Measurements from ENCODE around the gene BLOC1S4.

Gene BLOC1S4

GRCh38 chr4:6689506-6689960 lies 26.4 kb upstream of the BLOC1S4 start:
- Histone ChIP-seq H3K4me3 (ENCODE audit: insufficient read depth, low read depth, low read length, poor library complexity, severe bottlenecking) (peak overlapping the region; percentile 38), H3K27ac (ENCODE audit: insufficient read depth, low read length, poor library complexity, severe bottlenecking) (peak overlapping the region; percentile 81), H3K4me1 (ENCODE audit: control insufficient read depth, insufficient read depth, low read length, poor library complexity, severe bottlenecking) (peaks cover 67% of the 10 kb centered on the region), H3K27me3 (replicated peaks; ENCODE audit: control insufficient read depth, insufficient read depth, low read length, poor library complexity, severe bottlenecking) (no peaks in the 10 kb centered on the region), H3K9me3 (ENCODE audit: control insufficient read depth, low read length) (no peaks in the 10 kb centered on the region), H3K36me3 (ENCODE audit: control insufficient read depth, insufficient read depth, low read length) (no peaks in the 10 kb centered on the region)
- DNase-seq: no peak

GRCh38 chr4:6692379-6692778 lies 23.6 kb upstream of the BLOC1S4 start:
- H3K4me3 ChIP-seq (ENCODE audit: insufficient read depth, low read depth, low read length, poor library complexity, severe bottlenecking): no peak overlapping the region
- H3K4me1 ChIP-seq (ENCODE audit: control insufficient read depth, insufficient read depth, low read length, poor library complexity, severe bottlenecking): peaks cover 91% of the 10 kb centered on the region
- no peaks in the 10 kb centered on the region for H3K9me3 ChIP-seq (ENCODE audit: control insufficient read depth, low read length)
- peak overlapping the region; percentile 33 for H3K27ac ChIP-seq (ENCODE audit: insufficient read depth, low read length, poor library complexity, severe bottlenecking)
- H3K27me3 ChIP-seq (replicated peaks; ENCODE audit: control insufficient read depth, insufficient read depth, low read length, poor library complexity, severe bottlenecking): no peaks in the 10 kb centered on the region
- DNase-seq: no peak
- H3K36me3 ChIP-seq (ENCODE audit: control insufficient read depth, insufficient read depth, low read length): no peaks in the 10 kb centered on the region

GRCh38 chr4:6692806-6693205 lies 23.2 kb upstream of the BLOC1S4 start:
- H3K4me3 ChIP-seq (ENCODE audit: insufficient read depth, low read depth, low read length, poor library complexity, severe bottlenecking): no peak overlapping the region
- no peak overlapping the region for H3K27ac ChIP-seq (ENCODE audit: insufficient read depth, low read length, poor library complexity, severe bottlenecking)
- H3K27me3 ChIP-seq (replicated peaks; ENCODE audit: control insufficient read depth, insufficient read depth, low read length, poor library complexity, severe bottlenecking): no peaks in the 10 kb centered on the region
- DNase-seq: no peak
- H3K36me3 ChIP-seq (ENCODE audit: control insufficient read depth, insufficient read depth, low read length): no peaks in the 10 kb centered on the region
- peaks cover 91% of the 10 kb centered on the region for H3K4me1 ChIP-seq (ENCODE audit: control insufficient read depth, insufficient read depth, low read length, poor library complexity, severe bottlenecking)
- H3K9me3 ChIP-seq (ENCODE audit: control insufficient read depth, low read length): no peaks in the 10 kb centered on the region

GRCh38 chr4:6693231-6694176 lies 22.5 kb upstream of the BLOC1S4 start, which contains the start of gene S100P:
S100P (plus strand) TSS chr4:6693878; CDS start chr4:6693933, 55 bp downstream.
- Histone ChIP-seq H3K27me3 (replicated peaks; ENCODE audit: control insufficient read depth, insufficient read depth, low read length, poor library complexity, severe bottlenecking) (no peaks in the 10 kb centered on the region), H3K4me3 (ENCODE audit: insufficient read depth, low read depth, low read length, poor library complexity, severe bottlenecking) (peak within 1 kb of the TSS; percentile 12)

GRCh38 chr4:6694177-6694901 lies 21.6 kb upstream of the BLOC1S4 start:
- no peaks in the 10 kb centered on the region for H3K36me3 ChIP-seq (ENCODE audit: control insufficient read depth, insufficient read depth, low read length)
- H3K27me3 ChIP-seq (replicated peaks; ENCODE audit: control insufficient read depth, insufficient read depth, low read length, poor library complexity, severe bottlenecking): no peaks in the 10 kb centered on the region
- H3K9me3 ChIP-seq (ENCODE audit: control insufficient read depth, low read length): no peaks in the 10 kb centered on the region
- H3K4me1 ChIP-seq (ENCODE audit: control insufficient read depth, insufficient read depth, low read length, poor library complexity, severe bottlenecking): peaks cover 92% of the 10 kb centered on the region
- peak in 1 of 3 donors; percentile 37 for DNase-seq
- H3K27ac ChIP-seq (ENCODE audit: insufficient read depth, low read length, poor library complexity, severe bottlenecking): peak overlapping the region; percentile 76
- peak overlapping the region; percentile 12 for H3K4me3 ChIP-seq (ENCODE audit: insufficient read depth, low read depth, low read length, poor library complexity, severe bottlenecking)

More at GRCh38 chr4:6693231-6694176, 22.5 kb upstream of the BLOC1S4 start, which contains the start of gene S100P:
- H3K36me3 ChIP-seq (ENCODE audit: control insufficient read depth, insufficient read depth, low read length): no peaks in the 10 kb centered on the region
- no peaks in the 10 kb centered on the region for H3K9me3 ChIP-seq (ENCODE audit: control insufficient read depth, low read length)
- peaks cover 91% of the 10 kb centered on the region for H3K4me1 ChIP-seq (ENCODE audit: control insufficient read depth, insufficient read depth, low read length, poor library complexity, severe bottlenecking)
- peak within 1 kb of the TSS; percentile 76 for H3K27ac ChIP-seq (ENCODE audit: insufficient read depth, low read length, poor library complexity, severe bottlenecking)
- DNase-seq: no peak

- DNase-seq: peak; percentile 49 to 63 (median 56)
- no peaks in the 10 kb centered on the region for H3K36me3 ChIP-seq (ENCODE audit: control insufficient read depth, insufficient read depth, low read length)
These were observed 20.0 kb upstream of the BLOC1S4 start for GRCh38 chr4:6695660-6696610.

GRCh38 chr4:6696611-6697010 lies 19.4 kb upstream of the BLOC1S4 start:
- no peak for DNase-seq

More at GRCh38 chr4:6695660-6696610, 20.0 kb upstream of the BLOC1S4 start:
- H3K4me1 ChIP-seq (ENCODE audit: control insufficient read depth, insufficient read depth, low read length, poor library complexity, severe bottlenecking): peaks cover 85% of the 10 kb centered on the region
- H3K9me3 ChIP-seq (ENCODE audit: control insufficient read depth, low read length): no peaks in the 10 kb centered on the region
- no peaks in the 10 kb centered on the region for H3K27me3 ChIP-seq (replicated peaks; ENCODE audit: control insufficient read depth, insufficient read depth, low read length, poor library complexity, severe bottlenecking)
- peak overlapping the region; percentile 7 for H3K4me3 ChIP-seq (ENCODE audit: insufficient read depth, low read depth, low read length, poor library complexity, severe bottlenecking)
- peak overlapping the region; percentile 76 for H3K27ac ChIP-seq (ENCODE audit: insufficient read depth, low read length, poor library complexity, severe bottlenecking)

GRCh38 chr4:6697131-6697530 lies 18.8 kb upstream of the BLOC1S4 start:
- Histone ChIP-seq H3K36me3 (ENCODE audit: control insufficient read depth, insufficient read depth, low read length) (no peaks in the 10 kb centered on the region), H3K9me3 (ENCODE audit: control insufficient read depth, low read length) (no peaks in the 10 kb centered on the region), H3K27ac (ENCODE audit: insufficient read depth, low read length, poor library complexity, severe bottlenecking) (peak overlapping the region; percentile 76), H3K27me3 (replicated peaks; ENCODE audit: control insufficient read depth, insufficient read depth, low read length, poor library complexity, severe bottlenecking) (no peaks in the 10 kb centered on the region), H3K4me3 (ENCODE audit: insufficient read depth, low read depth, low read length, poor library complexity, severe bottlenecking) (no peak overlapping the region), H3K4me1 (ENCODE audit: control insufficient read depth, insufficient read depth, low read length, poor library complexity, severe bottlenecking) (peaks cover 76% of the 10 kb centered on the region)
- DNase-seq: no peak

More at GRCh38 chr4:6696611-6697010, 19.4 kb upstream of the BLOC1S4 start:
- H3K27ac ChIP-seq (ENCODE audit: insufficient read depth, low read length, poor library complexity, severe bottlenecking): peak overlapping the region; percentile 76
- no peak overlapping the region for H3K4me3 ChIP-seq (ENCODE audit: insufficient read depth, low read depth, low read length, poor library complexity, severe bottlenecking)
- peaks cover 79% of the 10 kb centered on the region for H3K4me1 ChIP-seq (ENCODE audit: control insufficient read depth, insufficient read depth, low read length, poor library complexity, severe bottlenecking)
- H3K27me3 ChIP-seq (replicated peaks; ENCODE audit: control insufficient read depth, insufficient read depth, low read length, poor library complexity, severe bottlenecking): no peaks in the 10 kb centered on the region
- H3K9me3 ChIP-seq (ENCODE audit: control insufficient read depth, low read length): no peaks in the 10 kb centered on the region
- no peaks in the 10 kb centered on the region for H3K36me3 ChIP-seq (ENCODE audit: control insufficient read depth, insufficient read depth, low read length)

GRCh38 chr4:6699388-6699787 lies 16.6 kb upstream of the BLOC1S4 start:
- Histone ChIP-seq H3K9me3 (ENCODE audit: control insufficient read depth, low read length) (no peaks in the 10 kb centered on the region), H3K4me3 (ENCODE audit: insufficient read depth, low read depth, low read length, poor library complexity, severe bottlenecking) (no peak overlapping the region), H3K27me3 (replicated peaks; ENCODE audit: control insufficient read depth, insufficient read depth, low read length, poor library complexity, severe bottlenecking) (no peaks in the 10 kb centered on the region), H3K4me1 (ENCODE audit: control insufficient read depth, insufficient read depth, low read length, poor library complexity, severe bottlenecking) (peaks cover 56% of the 10 kb centered on the region), H3K36me3 (ENCODE audit: control insufficient read depth, insufficient read depth, low read length) (peaks cover 5% of the 10 kb centered on the region), H3K27ac (ENCODE audit: insufficient read depth, low read length, poor library complexity, severe bottlenecking) (peak overlapping the region; percentile 35)
- DNase-seq: no peak
